Psoas muscle (tissue), 8 donors: ENCODE data around the gene NSG2. TPM values are rescaled to one million over a fixed set of nuclear protein-coding genes. Genes with fewer than 3 reads are reported as not detected.

Experiments
- ATAC-seq, 4 donors: fragments of 200-7000 bp; cut with Tn5 transposase; one replicate each; pipeline ENCODE4 v1.9.1; 2020; ENCODE audit warnings: moderate library complexity in 3 of 4, mild to moderate bottlenecking in 2 of 4
- DNase-seq, 2 donors: peaks; one replicate each; pipeline ENCODE4 v3.0.0-alpha.2; 2020
- H3K27ac ChIP-seq: fragments of 200-600 bp; one replicate; pipeline ENCODE4 v1.8.0; 2022
- H3K27me3 ChIP-seq, 3 donors: fragments of 200-600 bp in 1 of 3; one replicate each; pipeline versions ENCODE4 v1.6.1 to v1.8.0; 2013 to 2022; ENCODE audit warnings: low read length in 2 of 3, mild to moderate bottlenecking in 2 of 3, moderate library complexity in 1 of 3; ENCODE audit not compliant: insufficient read depth in 3 of 3
- H3K36me3 ChIP-seq, 2 donors: fragments of 200-600 bp in 1 of 2; one replicate each; pipeline versions ENCODE4 v1.6.1 to v1.8.0; 2013 to 2022; ENCODE audit warnings: low read depth in 1 of 2, mild to moderate bottlenecking in 1 of 2, moderate library complexity in 1 of 2; ENCODE audit not compliant: insufficient read depth in 1 of 2
- H3K4me1 ChIP-seq: fragments of 200-600 bp; one replicate; pipeline ENCODE4 v1.8.0; 2022
- H3K4me3 ChIP-seq: fragments of 200-600 bp; one replicate; pipeline ENCODE4 v1.8.0; 2022; ENCODE audit warnings: mild to moderate bottlenecking
- H3K9me3 ChIP-seq: fragments of 200-600 bp; one replicate; pipeline ENCODE4 v1.8.0; 2022
- CTCF ChIP-seq: fragments of 200-600 bp; IDR thresholded peaks from one replicate; pipeline ENCODE4 v1.8.0; 2022; ENCODE audit warnings: antibody characterized with exemption
- WGBS, 3 donors: extraction: QIAGEN DNeasy Blood & Tissue Kit; methylation state at CpG; one replicate each; pipeline versions ENCODE4 v1.1.6 to v1.1.7; 2013; 5-methylcytosine and 5-hydroxymethylcytosine counted together
- intact Hi-C, 2 donors: fragments of 100-400 bp; cut with DNase I; formaldehyde crosslinking; loops; one replicate each; pipeline versions ENCODE4 v1.11.0 to v1.14.2; 2022
- polyA plus RNA-seq, 3 donors: library from polyadenylated mRNA; stranded (reverse); fragments of 200-250 nt; gene quantifications; one replicate each; pipeline ENCODE4 v1.2.3, GENCODE V29; 2013
- total RNA-seq, 4 donors: library from RNA; stranded (reverse); fragmentation: NEBNext Ultra II Directional in 2 of 4; extraction: Animal tissue kit (Norgen Biotek cat#: 25700) in 2 of 4; gene quantifications; one replicate each; pipeline versions ENCODE4 v1.2.1 to v1.2.4, GENCODE V29; 2021 to 2023
- donor health status: healthy with polysubstance abuse.
- donor health status: DM: no; HTN: no; CAD: no; lungs with moderate emphysema.
- donor health status: Bipolar disorder and iron deficiency.
- donor health status: healthy.
- donor health status: DM: yes; HTN: yes; CAD: no.
- donor health status: DM: no; HTN: no; CAD: no.
- donor health status: DM: no; HTN: no; CAD: no.
- donor health status: DM: yes; HTN: yes; CAD: no.

The NSG2 gene
- total and polyA plus RNA-seq, 7 donors, result 0.07 to 2.1 (median 0.33) TPM; not detected in 3

- intact Hi-C loops, result no loop called here
- no peak for ATAC-seq
- Histone ChIP-seq H3K27me3 (no peaks in the 10 kb centered on the region), H3K4me3 (no peak overlapping the region), H3K4me1 (no peaks in the 10 kb centered on the region), H3K36me3 (no peaks in the 10 kb centered on the region), H3K27ac (no peak overlapping the region), H3K9me3 (no peaks in the 10 kb centered on the region)
- no peak for TF ChIP-seq CTCF
- 65 to 82% (median 73%) methylated on average over 5 of the region's 5 CpGs for WGBS, 3 donors
- no peak for DNase-seq
Measured at GRCh38 chr5:174046558-174046957, 1.1 kb downstream of the NSG2 start.

- Histone ChIP-seq H3K36me3 (no peaks in the 10 kb centered on the region), H3K4me3 (no peak overlapping the region), H3K27ac (no peak overlapping the region), H3K9me3 (no peaks in the 10 kb centered on the region), H3K4me1 (no peaks in the 10 kb centered on the region), H3K27me3 (no peaks in the 10 kb centered on the region)
- intact Hi-C loops, result no loop called here
- TF ChIP-seq CTCF, result no peak
- 77 to 81% (median 77%) methylated on average over 4 of the region's 4 CpGs for WGBS, 3 donors
- ATAC-seq (no peak), DNase-seq (no peak)
Measured at GRCh38 chr5:174047472-174048099, 2.1 kb downstream of the NSG2 start.

- Histone ChIP-seq H3K4me3 (no peak overlapping the region), H3K36me3 (no peaks in the 10 kb centered on the region), H3K27ac (no peak overlapping the region), H3K9me3 (no peaks in the 10 kb centered on the region), H3K4me1 (no peaks in the 10 kb centered on the region), H3K27me3 (no peaks in the 10 kb centered on the region)
- ATAC-seq (no peak), DNase-seq (no peak)
- intact Hi-C loops, result no loop called here
- TF ChIP-seq CTCF, result no peak
- 69 to 80% (median 79%) methylated on average over 5 of the region's 5 CpGs for WGBS, 3 donors
Measured at GRCh38 chr5:174052636-174053035, 7.1 kb downstream of the NSG2 start.

- TF ChIP-seq CTCF, result no peak
- intact Hi-C loops, result no loop called here
- H3K27me3 ChIP-seq, result no peaks in the 10 kb centered on the region
- DNase-seq (no peak), ATAC-seq (no peak)
- H3K4me1 ChIP-seq, result no peaks in the 10 kb centered on the region
- no peaks in the 10 kb centered on the region for H3K36me3 ChIP-seq
- H3K27ac ChIP-seq, result no peak overlapping the region
- no peaks in the 10 kb centered on the region for H3K9me3 ChIP-seq
- no peak overlapping the region for H3K4me3 ChIP-seq
- 87 to 92% (median 88%) methylated on average over 3 of the region's 3 CpGs for WGBS, 3 donors
Measured at GRCh38 chr5:174053905-174054304, 8.4 kb downstream of the NSG2 start.
